GM23338 (cell line): Measurements from ENCODE around the gene UBE2D1.

Experiments
- EZH2 ChIP-seq: fragments of 200-600 bp; sonication (generic); IDR thresholded peaks from one replicate; pipeline ENCODE4 v1.8.0; 2017; ENCODE audit warnings: antibody characterized with exemption, mild to moderate bottlenecking, low read depth; ENCODE audit not compliant: unreplicated experiment
- JUNB ChIP-seq: IDR thresholded peaks from one replicate; pipeline ENCODE4 v1.6.1; 2016; ENCODE audit warnings: antibody characterized with exemption; ENCODE audit not compliant: unreplicated experiment
- POLR2AphosphoS5 ChIP-seq: IDR thresholded peaks from 2 replicates; pipeline ENCODE4 v1.6.1; 2016; ENCODE audit warnings: antibody characterized with exemption, low read depth
- TF ChIP-seq, protein P1 (sequence below), 2 experiments: fragments of 200-600 bp in 1 of 2; sonication (generic) in 1 of 2; conservative IDR thresholded peaks; 2 replicates each; pipeline versions ENCODE4 v1.5.1 to v1.6.1; 2016 to 2017; ENCODE audit warnings: antibody characterized with exemption in 2 of 2, low read depth in 2 of 2, mild to moderate bottlenecking in 2 of 2, moderate library complexity in 1 of 2

DNA sequence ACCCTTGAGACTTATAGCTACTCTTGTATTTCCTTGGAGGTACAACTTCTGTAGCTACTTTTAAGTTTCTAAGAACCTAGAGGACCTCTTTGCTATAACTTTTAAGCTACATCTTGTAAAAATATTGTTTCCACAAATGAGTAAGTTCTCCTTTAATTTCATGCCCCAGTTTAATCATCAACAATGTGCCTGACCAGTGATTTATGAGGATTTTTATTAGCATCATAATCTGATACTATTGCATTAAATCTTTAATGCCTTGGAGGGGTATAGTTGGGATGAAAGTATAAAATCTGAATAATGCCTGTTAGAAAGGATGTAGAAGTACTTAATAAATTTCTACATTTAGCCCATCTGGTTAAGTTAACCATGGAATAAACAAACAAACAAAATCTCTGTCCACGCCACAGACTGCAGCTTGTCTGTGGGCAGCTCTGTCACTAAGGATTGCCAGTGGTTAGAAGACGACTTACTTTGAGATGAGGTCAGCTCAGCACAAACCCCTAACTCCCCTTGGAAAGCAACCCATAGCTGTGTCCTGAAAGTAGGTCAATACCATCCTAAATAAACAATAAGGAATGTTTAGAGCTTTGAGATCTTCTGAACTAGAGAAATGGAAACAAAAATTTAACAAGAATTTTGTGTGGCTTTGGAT is 18.3 kb downstream of the UBE2D1 start:
- TF ChIP-seq, protein P1, sequence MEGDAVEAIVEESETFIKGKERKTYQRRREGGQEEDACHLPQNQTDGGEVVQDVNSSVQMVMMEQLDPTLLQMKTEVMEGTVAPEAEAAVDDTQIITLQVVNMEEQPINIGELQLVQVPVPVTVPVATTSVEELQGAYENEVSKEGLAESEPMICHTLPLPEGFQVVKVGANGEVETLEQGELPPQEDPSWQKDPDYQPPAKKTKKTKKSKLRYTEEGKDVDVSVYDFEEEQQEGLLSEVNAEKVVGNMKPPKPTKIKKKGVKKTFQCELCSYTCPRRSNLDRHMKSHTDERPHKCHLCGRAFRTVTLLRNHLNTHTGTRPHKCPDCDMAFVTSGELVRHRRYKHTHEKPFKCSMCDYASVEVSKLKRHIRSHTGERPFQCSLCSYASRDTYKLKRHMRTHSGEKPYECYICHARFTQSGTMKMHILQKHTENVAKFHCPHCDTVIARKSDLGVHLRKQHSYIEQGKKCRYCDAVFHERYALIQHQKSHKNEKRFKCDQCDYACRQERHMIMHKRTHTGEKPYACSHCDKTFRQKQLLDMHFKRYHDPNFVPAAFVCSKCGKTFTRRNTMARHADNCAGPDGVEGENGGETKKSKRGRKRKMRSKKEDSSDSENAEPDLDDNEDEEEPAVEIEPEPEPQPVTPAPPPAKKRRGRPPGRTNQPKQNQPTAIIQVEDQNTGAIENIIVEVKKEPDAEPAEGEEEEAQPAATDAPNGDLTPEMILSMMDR (conservative IDR thresholded peaks at IDR 0.05; ENCODE audit: low read depth in 2 of 2) = no peak
- no peak for TF ChIP-seq EZH2
- no peak for TF ChIP-seq POLR2AphosphoS5
- TF ChIP-seq JUNB = no peak
